NCI-H345 (cell line): ENCODE data around the gene OR2A2.

Experiments
- DNase-seq: peaks from one replicate; lab custom pipeline; 2025; lab: John Stamatoyannopoulos, UW

The OR2A2 gene

GRCh38 chr7:144142187-144142586, 32.8 kb downstream of the OR2A2 start:
- no peak for DNase-seq

DNA sequence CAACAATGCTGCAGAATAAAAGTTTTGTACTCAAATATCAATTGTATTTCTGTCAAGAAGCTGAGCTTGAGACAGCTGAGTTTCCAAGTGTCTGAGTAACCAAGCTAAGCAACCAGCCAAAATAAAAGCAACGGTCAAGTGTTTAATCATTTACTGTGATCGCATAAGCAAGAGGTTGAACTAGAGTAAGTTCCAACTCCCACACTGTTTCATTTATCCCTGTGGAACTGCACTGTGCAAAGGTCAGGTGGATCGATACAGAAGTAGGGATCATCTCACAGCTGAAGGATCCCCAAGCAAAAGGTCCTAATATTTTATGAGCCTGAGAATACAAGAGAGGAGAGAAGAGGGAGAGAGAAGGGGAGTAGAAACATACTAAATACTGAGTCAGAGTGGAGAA, 35.0 kb downstream of the OR2A2 start:
- DNase-seq = no peak

DNA sequence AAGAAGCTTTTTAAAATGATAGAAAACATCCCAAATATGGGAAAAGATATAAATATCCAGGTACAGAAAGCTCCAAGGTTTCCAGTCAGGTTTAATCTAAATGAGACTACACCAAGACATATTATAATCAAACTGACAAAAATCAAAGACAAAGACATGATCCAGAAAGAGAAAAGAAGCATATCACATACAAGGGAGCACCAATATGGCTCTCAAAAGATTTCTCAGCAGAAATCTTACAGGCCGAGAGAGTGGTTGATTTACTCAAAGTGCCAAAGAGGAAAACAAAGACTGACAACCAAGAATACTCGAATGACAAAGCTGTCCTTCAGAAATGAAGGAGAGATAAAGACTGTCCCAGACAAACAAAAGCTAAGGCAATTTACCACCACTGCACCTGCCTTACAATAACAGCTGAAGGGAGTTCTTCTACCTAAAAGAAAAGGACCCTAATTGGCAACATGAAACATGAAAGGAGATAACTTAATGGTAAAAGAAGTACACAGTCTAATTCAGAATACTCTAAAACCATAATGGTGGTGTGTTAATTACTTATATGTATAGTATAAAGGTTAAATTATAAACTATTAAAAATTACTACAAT, 38.9 kb downstream of the OR2A2 start:
- DNase-seq = no peak

DNA sequence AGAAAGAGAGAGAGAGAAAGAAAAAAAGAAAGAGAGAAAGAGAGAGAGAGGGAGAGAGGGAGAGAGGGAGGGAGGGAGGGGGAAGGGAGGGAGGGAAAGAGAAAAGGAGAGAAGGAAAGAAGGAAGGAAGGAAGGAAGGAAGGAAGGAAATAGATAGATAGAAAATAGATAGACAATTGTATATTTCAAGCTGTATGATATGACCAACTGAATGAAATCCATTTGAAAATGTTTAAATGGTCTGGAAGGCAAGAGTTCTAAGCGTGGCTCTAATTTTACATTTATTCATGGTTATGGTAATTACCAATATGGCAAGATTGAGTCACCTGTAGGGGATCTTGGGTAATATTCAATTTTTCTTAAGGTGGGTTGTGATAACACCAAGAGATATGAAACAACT, 49.5 kb downstream of the OR2A2 start:
- no peak for DNase-seq
